Panc1 (cell line): ENCODE measurements around the gene GOLT1B. TPM values are rescaled to one million over a fixed set of nuclear protein-coding genes. Genes with fewer than 3 reads are reported as not detected.

Experiments
- ATAC-seq: fragments of 200-7000 bp; cut with Tn5 transposase; 2 replicates; pipeline ENCODE4 v1.9.1; 2020; ENCODE audit warnings: mild to moderate bottlenecking, moderate library complexity
- BruUV-seq: library from RNA; stranded (reverse); fragments of 400-500 nt; replicated peaks from 2 replicates; lab custom pipeline; 2021; lab: Mats Ljungman, UMichigan
- CTCF ChIA-PET: fragments of 300-600 bp; sonication (Branson Sonifier 250); formaldehyde crosslinking; loops from one replicate; lab custom pipeline; 2022; ENCODE audit warnings: antibody characterized with exemption; lab: Charles Lee
- POLR2A ChIA-PET: fragments of 300-600 bp; sonication (Branson Sonifier 250); formaldehyde crosslinking; loops from one replicate; lab custom pipeline; 2022; ENCODE audit warnings: antibody characterized with exemption; lab: Charles Lee
- DNase-seq: peaks from one replicate; pipeline ENCODE4 v3.0.0-alpha.2; 2010; ENCODE audit warnings: low read depth, low spot score
- H3K27ac ChIP-seq: 2 replicates; pipeline ENCODE4 v1.5.1; 2011; ENCODE audit warnings: mild to moderate bottlenecking, low read length, inconsistent platforms
- H3K27me3 ChIP-seq: fragments of 200-500 bp; sonication (Bioruptor generic); 2 replicates; pipeline ENCODE4 v1.6.0; 2014; ENCODE audit warnings: low read length, inconsistent platforms; ENCODE audit not compliant: control insufficient read depth, insufficient read depth
- H3K36me3 ChIP-seq: fragments of 200-500 bp; sonication (Bioruptor generic); 2 replicates; pipeline ENCODE4 v1.5.1; 2014; ENCODE audit warnings: inconsistent platforms, mild to moderate bottlenecking, low read length, moderate library complexity; ENCODE audit not compliant: control insufficient read depth, insufficient read depth
- H3K4me1 ChIP-seq: 2 replicates; pipeline ENCODE4 v1.5.1; 2011; ENCODE audit warnings: inconsistent platforms, mild to moderate bottlenecking, low read length, moderate library complexity; ENCODE audit not compliant: control insufficient read depth, insufficient read depth
- H3K4me3 ChIP-seq, 2 experiments: 2 replicates each; pipeline ENCODE4 v1.5.1; 2011 to 2012; ENCODE audit warnings: low read depth in 2 of 2, low read length in 2 of 2, mild to moderate bottlenecking in 2 of 2, inconsistent platforms in 1 of 2, moderate library complexity in 1 of 2
- H3K9me3 ChIP-seq: fragments of 200-500 bp; sonication (Bioruptor generic); 2 replicates; pipeline ENCODE4 v1.5.1; 2014; ENCODE audit warnings: low read depth, mild to moderate bottlenecking, inconsistent platforms, low read length, moderate library complexity; ENCODE audit not compliant: control insufficient read depth, insufficient read depth
- CTCF ChIP-seq: fragments of 450-650 bp; IDR thresholded peaks from 2 replicates; pipeline ENCODE4 v1.5.1; 2017; ENCODE audit warnings: mild to moderate bottlenecking
- POLR2AphosphoS5 ChIP-seq: IDR thresholded peaks from 2 replicates; pipeline ENCODE4 v1.6.1; 2012; ENCODE audit warnings: mild to moderate bottlenecking, low read depth, low read length, moderate library complexity
- REST ChIP-seq, 2 experiments: IDR thresholded peaks; 2 replicates each; pipeline ENCODE4 v1.6.1; 2011 to 2012; ENCODE audit warnings: low read depth in 2 of 2, control low read depth in 1 of 2, low read length in 1 of 2, mild to moderate bottlenecking in 1 of 2, moderate library complexity in 1 of 2; ENCODE audit not compliant: insufficient read depth in 1 of 2
- SIN3A ChIP-seq: IDR thresholded peaks from 2 replicates; pipeline ENCODE4 v1.6.1; 2012; ENCODE audit warnings: low read depth, mild to moderate bottlenecking, low read length, moderate library complexity, borderline replicate concordance; ENCODE audit not compliant: insufficient read depth
- TCF7L2 ChIP-seq: IDR thresholded peaks from 2 replicates; pipeline ENCODE4 v1.6.1; 2011; ENCODE audit warnings: mild to moderate bottlenecking, low read depth, low read length, inconsistent platforms
- in situ Hi-C: cut with HindIII; loops from 2 replicates; pipeline ENCODE4 v1.10.0; 2016; ENCODE audit warnings: low sequenced_read_pairs, low pct_unique_long_range_greater_than_20kb
- intact Hi-C: fragments of 100-400 bp; cut with micrococcal nuclease; formaldehyde crosslinking; loops from one replicate; pipeline ENCODE4 v1.10.0; 2022; ENCODE audit not compliant: unreplicated experiment
- total RNA-seq: library from RNA; stranded (reverse); gene quantifications from one replicate; pipeline ENCODE4 v1.2.1, GENCODE V29; 2021; ENCODE audit not compliant: unreplicated experiment

Gene GOLT1B
- total RNA-seq, 1 experiment from 2014 or later, result 40.8 TPM

- peak within 1 kb of the TSS in 1 of 2 experiments; percentile 57; a peak in 3 of 4 replicates for H3K4me3 ChIP-seq
- intact Hi-C loops, result no loop called here
- POLR2A ChIA-PET, result no interaction called here
Measured at GRCh38 chr12:21526053-21526452, 24.5 kb downstream of the GOLT1B start, which contains the start of gene SPX. TSS of gene SPX (plus strand) at chr12:21526296. CDS start at chr12:21526473, 177 bp downstream.

DNA sequence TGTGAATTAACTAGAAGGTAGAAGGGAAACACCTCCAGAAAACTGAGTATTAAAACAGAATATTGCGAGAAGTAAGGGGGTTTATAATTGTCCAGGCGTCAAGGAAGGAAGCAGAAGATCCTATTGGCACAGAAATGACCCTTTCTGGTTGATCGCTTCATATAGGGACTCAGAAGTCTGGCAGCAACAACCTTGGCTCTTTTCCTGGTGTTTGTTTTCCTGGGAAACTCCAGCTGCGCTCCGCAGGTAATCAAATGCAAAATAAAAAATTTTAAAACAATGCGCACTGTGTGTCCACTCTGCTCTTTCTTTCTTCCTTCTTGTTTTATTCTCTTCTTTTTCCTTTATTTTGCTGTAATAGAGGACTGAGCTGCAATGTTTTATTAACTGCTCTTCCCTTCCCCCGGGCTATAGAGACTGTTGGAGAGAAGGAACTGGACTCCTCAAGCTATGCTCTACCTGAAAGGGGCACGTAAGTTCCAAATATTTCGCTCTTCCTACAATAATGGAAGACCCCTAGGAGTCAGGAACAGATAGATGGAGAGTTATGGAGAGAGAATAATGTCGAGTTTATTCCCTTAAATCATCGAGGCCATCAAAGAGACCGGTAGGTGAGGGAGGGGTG is 25.2 kb downstream of the GOLT1B start:
- 0 out of 2 replicates have a peak, but pooled peaks have one; percentile 29 for ATAC-seq
- no peaks in the 10 kb centered on the region for H3K4me1 ChIP-seq
- CTCF ChIA-PET, result no interaction called here

More at GRCh38 chr12:21526053-21526452, 24.5 kb downstream of the GOLT1B start, which contains the start of gene SPX:
- in situ Hi-C loops, result no loop called here
- Histone ChIP-seq H3K4me1 (no peaks in the 10 kb centered on the region), H3K27me3 (peaks cover 18% of the 10 kb centered on the region), H3K36me3 (no peaks in the 10 kb centered on the region; the same call in 1 of the 2 replicates), H3K9me3 (no peaks in the 10 kb centered on the region), H3K27ac (no peak within 1 kb of the TSS)
- BruUV-seq, result no TSS peak
- ATAC-seq (no peak), DNase-seq (no peak)
- no peak for TF ChIP-seq TCF7L2
- no peak for TF ChIP-seq REST (IDR thresholded peaks at IDR 0.05; ENCODE audit: insufficient read depth in 1 of 2, low read depth in 2 of 2, low read length in 1 of 2)
- TF ChIP-seq POLR2AphosphoS5, result no peak
- TF ChIP-seq CTCF, result no peak
- TF ChIP-seq SIN3A, result no peak
- CTCF ChIA-PET, result no interaction called here

More for the DNA sequence above, 25.2 kb downstream of the GOLT1B start:
- DNase-seq, result no peak
- POLR2A ChIA-PET, result no interaction called here
- H3K27me3 ChIP-seq, result peaks cover 18% of the 10 kb centered on the region
- H3K4me3 ChIP-seq, result peak overlapping the region; percentile 43 to 57
- H3K9me3 ChIP-seq, result no peaks in the 10 kb centered on the region
- no peak overlapping the region for H3K27ac ChIP-seq
- TF ChIP-seq SIN3A (no peak), TCF7L2 (no peak), CTCF (no peak), REST (IDR thresholded peaks at IDR 0.05; ENCODE audit: insufficient read depth in 1 of 2, low read depth in 2 of 2, low read length in 1 of 2) (no peak), POLR2AphosphoS5 (no peak)
- intact Hi-C loops (no loop called here), in situ Hi-C loops (no loop called here)
- H3K36me3 ChIP-seq, result no peaks in the 10 kb centered on the region; the same call in 1 of the 2 replicates
- no TSS peak for BruUV-seq
